22Rv1 (cell line): ENCODE results near the gene CH25H.
"Not testable (repeated sequence)": the region's sequence is repeated elsewhere in the genome, so short reads cannot be mapped to it uniquely, and the experiment has no call there.

Experiments used
- H3K27ac ChIP-seq: fragments of 450-650 bp; 2 replicates; pipeline ENCODE4 v1.5.1; 2017
- CTCF ChIP-seq: fragments of 450-650 bp; IDR thresholded peaks from 2 replicates; pipeline ENCODE4 v1.5.1; 2017; ENCODE audit warnings: mild to moderate bottlenecking
- ZFX ChIP-seq: fragments of 450-650 bp; IDR thresholded peaks from 2 replicates; pipeline ENCODE4 v1.6.1; 2017; ENCODE audit warnings: antibody characterized with exemption, borderline replicate concordance

The CH25H gene, protein sequence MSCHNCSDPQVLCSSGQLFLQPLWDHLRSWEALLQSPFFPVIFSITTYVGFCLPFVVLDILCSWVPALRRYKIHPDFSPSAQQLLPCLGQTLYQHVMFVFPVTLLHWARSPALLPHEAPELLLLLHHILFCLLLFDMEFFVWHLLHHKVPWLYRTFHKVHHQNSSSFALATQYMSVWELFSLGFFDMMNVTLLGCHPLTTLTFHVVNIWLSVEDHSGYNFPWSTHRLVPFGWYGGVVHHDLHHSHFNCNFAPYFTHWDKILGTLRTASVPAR

GRCh38 chr10:89207181-89207800, at the start of gene CH25H:
CH25H (minus strand) TSS chr10:89207317; CDS start chr10:89207292, 25 bp downstream.
- peak within 1 kb of the TSS; percentile 13; the same call in 1 of the 2 replicates for H3K27ac ChIP-seq
- TF ChIP-seq ZFX, result no peak

- TF ChIP-seq ZFX, result no peak
- no peak for TF ChIP-seq CTCF
- H3K27ac ChIP-seq, result no peak overlapping the region
Measured at GRCh38 chr10:89256340-89256739, 49.2 kb upstream of the CH25H start.

- TF ChIP-seq CTCF (no peak), ZFX (no peak)
- H3K27ac ChIP-seq, result no peak overlapping the region
Measured at GRCh38 chr10:89255793-89256192, 48.7 kb upstream of the CH25H start.

DNA sequence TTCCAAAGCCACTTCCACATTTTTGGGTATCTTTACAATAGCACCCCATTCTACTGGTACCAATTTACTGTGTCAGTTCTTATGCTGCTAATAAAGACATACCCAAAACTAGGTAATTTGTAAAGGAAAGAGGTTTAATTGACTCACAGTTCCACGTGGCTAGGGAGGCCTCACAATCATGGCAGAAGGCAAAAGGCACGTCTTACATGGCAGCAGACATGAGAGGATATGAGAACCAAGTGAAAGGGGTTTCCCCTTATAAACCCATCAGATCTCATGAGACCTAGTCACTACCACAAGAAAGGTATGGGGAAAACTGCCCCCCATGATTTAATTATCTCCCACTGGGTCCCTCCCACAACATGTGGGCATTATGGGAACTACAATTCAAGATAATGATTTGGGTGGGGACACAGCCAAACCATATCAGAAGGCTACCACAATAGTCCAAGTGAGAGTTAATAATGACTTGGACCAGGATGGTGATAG, 48.0 kb upstream of the CH25H start:
- H3K27ac ChIP-seq, result not testable (repeated sequence)

- no peak for TF ChIP-seq CTCF
- no peak for TF ChIP-seq ZFX
Measured at GRCh38 chr10:89252225-89252585, 45.1 kb upstream of the CH25H start.

GRCh38 chr10:89251409-89252224, 44.5 kb upstream of the CH25H start, which contains the start of gene LIPA:
LIPA (minus strand) TSS chr10:89251775; CDS start chr10:89247648, 4,127 bp downstream.
- H3K27ac ChIP-seq, result peak within 1 kb of the TSS; percentile 39
- TF ChIP-seq ZFX (no peak), CTCF (no peak; the same call in 1 of the 2 replicates)

More at GRCh38 chr10:89252225-89252585, 45.1 kb upstream of the CH25H start:
- H3K27ac ChIP-seq, result peak overlapping the region; percentile 39

- H3K27ac ChIP-seq, result 0 out of 2 replicates have a peak overlapping the region, but pooled peaks have one; percentile 39
- no peak for TF ChIP-seq ZFX
- TF ChIP-seq CTCF, result no peak
Measured at GRCh38 chr10:89250865-89251408, 43.8 kb upstream of the CH25H start.

DNA sequence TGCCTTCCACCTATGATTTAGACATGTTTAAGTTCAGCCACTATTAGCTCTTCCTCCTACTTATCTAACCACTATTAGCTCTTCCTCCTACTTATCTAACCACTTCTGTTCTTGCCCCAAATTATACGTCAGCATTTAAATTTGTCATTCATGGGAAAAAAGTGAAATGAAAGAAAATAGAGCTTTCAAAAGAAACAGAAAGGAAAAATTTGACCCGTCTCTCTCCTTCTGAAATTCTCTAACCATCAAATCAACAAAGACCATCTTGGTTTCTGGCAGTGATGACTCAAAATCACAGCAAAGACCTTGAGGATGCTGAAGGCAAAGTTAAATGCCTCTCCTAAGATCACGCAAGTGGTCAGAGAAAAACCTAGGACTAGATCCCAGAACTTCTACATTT, 41.9 kb upstream of the CH25H start:
- TF ChIP-seq ZFX (no peak), CTCF (no peak)
- no peak overlapping the region for H3K27ac ChIP-seq

DNA sequence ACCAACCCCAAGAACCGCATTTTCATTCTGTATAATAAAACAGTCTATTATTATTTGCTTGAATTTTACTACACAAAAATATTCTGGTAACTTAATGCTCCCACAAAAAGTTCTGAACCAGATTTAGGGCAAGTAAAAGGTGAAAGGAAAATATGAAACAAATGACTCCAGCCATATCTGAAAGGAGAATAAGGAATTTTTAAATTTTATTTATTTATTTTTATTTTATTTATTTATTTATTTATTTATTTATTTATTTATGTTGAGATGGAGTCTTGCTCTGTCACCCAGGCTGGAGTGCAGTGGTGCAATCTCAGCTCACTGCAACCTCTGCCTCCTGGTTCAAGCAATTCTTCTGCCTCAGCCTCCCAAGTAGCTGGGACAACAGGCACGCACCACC, 40.5 kb upstream of the CH25H start:
- H3K27ac ChIP-seq, result not testable (repeated sequence)
